ENCODE data around the gene YPEL4.

Gene YPEL4

DNA sequence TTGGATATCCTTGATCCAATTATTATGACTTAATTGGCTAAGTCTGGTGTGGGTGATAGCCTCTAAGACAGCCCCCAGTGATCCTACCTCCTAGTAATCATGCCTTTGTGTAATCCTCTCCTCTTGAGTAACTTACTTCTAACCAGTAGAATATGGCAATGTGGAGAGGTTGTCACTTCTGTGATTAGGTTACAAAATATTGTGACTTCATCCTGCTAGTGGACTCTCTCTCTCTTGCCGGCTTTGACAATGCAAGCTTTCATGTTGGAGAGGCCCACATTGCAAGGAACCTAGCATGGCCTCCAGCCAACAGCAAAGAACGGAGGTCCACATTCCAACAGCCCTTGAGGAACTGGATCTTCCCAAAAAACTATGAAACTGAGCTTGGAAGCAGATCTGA lies 19.5 kb downstream of the YPEL4 start:
- no peak for DNase-seq

- no peak for DNase-seq
Observed at GRCh38 chr11:57626895-57627294, 22.8 kb downstream of the YPEL4 start.

GRCh38 chr11:57624864-57625263 lies 24.8 kb downstream of the YPEL4 start:
- no peak for DNase-seq

DNA sequence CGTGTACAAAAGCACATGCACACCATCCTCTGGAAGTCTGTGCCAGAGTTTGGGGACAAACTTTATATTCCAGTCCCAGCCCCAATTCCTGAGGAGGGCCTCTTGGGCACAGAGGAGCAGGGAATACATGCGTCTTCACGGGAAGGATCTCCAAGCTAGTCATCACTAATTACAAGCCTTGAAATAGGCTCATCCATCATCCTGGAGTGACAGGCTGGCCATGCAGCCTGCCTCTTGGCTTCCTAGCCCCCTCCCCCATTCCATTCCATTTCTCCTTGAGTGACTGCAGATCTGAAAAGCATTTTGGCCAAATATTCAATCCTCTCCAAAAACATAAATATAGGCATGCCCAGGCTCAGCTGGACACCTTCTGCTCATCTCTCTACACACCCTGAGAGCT lies 27.4 kb downstream of the YPEL4 start:
- DNase-seq, result no peak

- no peak for DNase-seq
Observed at GRCh38 chr11:57620467-57620866, 29.2 kb downstream of the YPEL4 start.

DNA sequence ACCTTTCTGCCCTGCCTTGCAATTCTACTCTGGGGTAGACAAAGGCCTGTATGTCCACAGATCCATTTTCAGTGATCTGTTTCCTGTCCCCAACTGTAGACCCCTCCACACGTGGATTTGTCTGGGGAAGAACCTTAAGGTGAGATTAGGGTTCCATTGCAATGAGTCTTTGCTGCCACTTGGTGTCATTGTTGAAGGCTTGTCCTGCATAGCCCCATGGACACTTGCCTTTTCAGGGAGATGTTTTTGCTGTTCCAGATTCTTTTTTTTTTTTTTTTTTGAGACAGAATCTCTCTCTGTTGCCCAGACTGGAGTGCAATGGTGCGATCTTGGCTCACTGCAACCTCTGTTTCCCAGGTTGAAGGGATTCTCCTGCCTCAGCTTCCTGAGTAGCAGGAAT lies 30.4 kb downstream of the YPEL4 start:
- no peak for DNase-seq

DNA sequence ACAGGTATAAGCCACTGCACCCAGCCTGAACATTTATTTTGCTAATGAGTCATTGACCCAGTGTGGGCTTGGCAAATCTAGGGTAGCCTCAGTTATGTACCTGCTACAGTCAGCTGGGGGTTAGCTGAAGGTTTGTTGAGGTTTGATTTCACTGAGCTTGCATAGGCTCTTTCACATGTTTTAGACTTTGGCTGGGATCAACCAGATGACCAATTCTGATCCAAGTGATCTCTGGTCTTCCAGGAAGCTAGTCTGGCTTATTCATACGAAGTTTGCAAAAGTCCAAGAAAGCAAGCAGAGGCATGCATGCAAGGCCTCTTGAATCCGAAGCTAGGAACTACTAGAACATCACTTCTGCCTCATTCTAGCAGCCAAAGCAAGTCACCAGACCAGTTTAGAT lies 31.3 kb downstream of the YPEL4 start:
- DNase-seq, result no peak

- no peak for DNase-seq
Observed at GRCh38 chr11:57616595-57616994, 33.1 kb downstream of the YPEL4 start.

GRCh38 chr11:57615308-57615707 lies 34.4 kb downstream of the YPEL4 start:
- no peak for DNase-seq

GRCh38 chr11:57614234-57614772 lies 35.4 kb downstream of the YPEL4 start:
- no peak for DNase-seq

DNA sequence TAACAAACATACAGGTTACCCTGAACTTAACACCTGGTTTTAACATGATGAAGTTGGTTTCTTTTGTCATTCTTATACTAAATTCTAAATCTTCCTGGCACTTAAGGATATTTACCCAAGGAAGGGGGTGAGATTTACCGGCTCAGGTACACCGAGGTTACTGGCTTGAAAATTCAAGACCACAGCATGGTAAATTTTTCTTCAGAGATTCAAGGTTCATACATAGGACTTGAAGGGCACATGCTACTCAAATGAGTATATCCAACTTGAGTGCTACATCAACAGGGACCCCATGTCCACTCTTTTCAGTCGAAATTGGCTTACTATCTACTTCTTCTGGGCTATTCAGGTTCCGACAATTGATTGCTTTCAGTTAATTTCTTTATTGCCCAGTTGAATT lies 39.5 kb downstream of the YPEL4 start:
- no peak for DNase-seq

GRCh38 chr11:57605028-57605420 lies 44.7 kb downstream of the YPEL4 start:
- DNase-seq, result no peak

GRCh38 chr11:57604296-57605027 lies 45.2 kb downstream of the YPEL4 start:
- no peak for DNase-seq

DNA sequence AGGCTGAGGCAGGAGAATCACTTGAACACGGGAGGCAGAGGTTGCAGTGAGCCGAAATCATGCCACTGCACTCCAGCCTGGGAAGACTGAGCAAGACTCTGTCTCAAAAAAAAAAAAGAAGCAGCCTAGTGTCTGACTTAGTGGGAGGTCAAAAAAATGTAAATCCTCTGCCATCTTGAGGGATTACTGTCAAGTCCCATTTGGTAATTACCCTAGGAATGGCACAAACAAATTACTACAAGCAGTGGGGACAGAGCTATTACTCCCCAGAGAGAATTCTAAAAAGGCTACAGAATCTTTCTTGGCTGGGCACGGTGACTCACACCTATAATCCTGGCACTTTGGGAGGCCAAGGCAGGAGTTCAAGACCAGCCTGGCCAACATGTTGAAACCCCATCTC lies 48.4 kb downstream of the YPEL4 start:
- DNase-seq, result no peak

- DNase-seq, result no peak
Observed at GRCh38 chr11:57599381-57599780, 50.3 kb downstream of the YPEL4 start.

DNA sequence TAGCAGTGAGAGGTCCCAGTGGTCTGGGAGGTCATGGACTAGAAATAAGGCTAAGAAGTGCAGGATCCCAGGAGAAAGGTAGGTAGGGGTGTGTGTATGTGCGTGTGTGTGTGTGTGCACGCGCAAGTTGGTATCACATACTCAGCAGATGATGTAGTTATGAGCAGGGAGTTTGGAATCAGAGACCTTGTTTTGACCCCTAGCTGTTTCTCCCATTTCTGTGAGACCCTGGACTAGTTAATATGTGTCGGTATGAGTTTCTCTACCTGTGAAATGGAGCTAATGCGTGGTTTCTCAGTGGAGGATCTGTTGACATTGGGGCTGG lies 50.9 kb downstream of the YPEL4 start:
- no peak for DNase-seq

DNA sequence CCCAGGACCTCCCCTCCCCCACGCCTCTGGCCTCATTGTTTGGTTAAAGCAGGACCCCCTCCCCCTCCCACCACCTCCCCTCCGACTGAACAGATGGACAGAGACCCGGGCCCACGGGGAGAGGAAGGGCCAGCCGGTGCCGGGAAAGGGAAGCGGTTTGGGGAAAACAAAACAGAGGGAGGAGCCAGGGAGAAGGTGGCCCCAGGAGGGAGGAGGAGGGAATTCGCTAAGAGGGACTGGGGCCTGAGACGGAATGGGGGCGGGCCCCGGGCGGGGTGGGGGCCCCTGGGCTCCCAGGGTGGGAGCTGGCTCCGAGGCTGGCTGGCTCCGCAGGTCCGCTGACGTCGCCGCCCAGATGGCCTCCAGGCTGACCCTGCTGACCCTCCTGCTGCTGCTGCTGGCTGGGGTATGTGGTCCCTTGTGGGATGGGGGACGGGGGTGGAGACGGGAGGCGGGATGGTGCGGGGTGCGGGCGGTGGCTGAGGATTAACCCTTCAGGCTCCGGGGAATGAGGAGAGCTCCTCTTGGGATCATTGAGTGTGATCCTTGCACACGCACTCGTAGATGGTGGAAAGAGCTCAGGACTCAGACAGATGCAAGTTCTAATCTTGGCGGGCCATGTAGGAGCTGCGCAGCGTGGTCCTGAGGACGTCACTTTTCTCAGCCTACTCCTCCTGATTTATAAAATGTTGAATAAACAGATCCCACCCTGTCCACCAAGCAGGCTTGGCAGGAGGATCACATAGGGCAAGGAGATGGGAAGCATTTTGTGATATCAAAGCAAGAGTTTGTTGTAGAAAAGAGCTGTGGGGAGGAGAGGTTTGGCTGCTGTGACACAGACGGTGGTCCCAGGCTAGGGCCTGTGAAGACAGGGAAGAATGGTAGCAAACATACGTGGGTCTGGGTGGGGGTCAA lies 51.5 kb downstream of the YPEL4 start:
- DNase-seq, result peak; percentile 10

DNA sequence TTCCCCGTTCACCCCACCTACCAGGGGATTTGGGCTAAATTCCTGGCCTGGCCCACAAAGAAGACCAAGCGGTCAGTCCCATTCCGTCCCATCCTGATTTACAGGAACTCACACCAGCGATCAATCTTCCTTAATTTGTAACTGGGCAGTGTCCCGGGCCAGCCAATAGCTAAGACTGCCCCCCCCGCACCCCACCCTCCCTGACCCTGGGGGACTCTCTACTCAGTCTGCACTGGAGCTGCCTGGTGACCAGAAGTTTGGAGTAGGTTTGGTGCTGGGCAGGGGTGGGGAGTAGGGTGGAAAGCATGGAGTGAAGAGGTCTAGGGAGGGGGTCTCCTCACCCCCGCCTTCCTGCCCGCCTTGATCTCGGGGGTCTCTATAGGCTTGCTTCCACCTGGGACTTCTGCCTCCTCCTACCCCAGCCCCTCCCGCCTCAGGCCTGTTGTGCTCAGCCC lies 52.2 kb downstream of the YPEL4 start, which contains the start of gene SERPING1:
TSS of gene SERPING1 (plus strand) at position 225 of the 455 bp plus-strand sequence. CDS start 586 bp downstream, outside the sequence.
- DNase-seq, result no peak

GRCh38 chr11:57596266-57596885 lies 53.3 kb downstream of the YPEL4 start:
- DNase-seq, result no peak
